GM19328 (cell line): ENCODE measurements around the gene PRSS57.
"Not testable (repeated sequence)": the region's sequence is repeated elsewhere in the genome, so short reads cannot be mapped to it uniquely, and the experiment has no call there.

ENCODE experiments used
- ATAC-seq: cut with Tn5 transposase; IDR thresholded peaks from one replicate; pipeline ENCODE4 v1.9.1; 2021; ENCODE audit warnings: mild to moderate bottlenecking, moderate library complexity; ENCODE audit not compliant: unreplicated experiment

PRSS57 gene

GRCh38 chr19:698529-698928, 3.3 kb upstream of the PRSS57 start:
- not testable (repeated sequence) for ATAC-seq

- no peak for ATAC-seq
These were observed 536 bp downstream of the PRSS57 start for GRCh38 chr19:694481-695351.

- ATAC-seq, result no peak
These were observed 5.0 kb downstream of the PRSS57 start for GRCh38 chr19:690203-690602.

- ATAC-seq, result no peak
These were observed 6.3 kb downstream of the PRSS57 start for GRCh38 chr19:688992-689391.

- no peak for ATAC-seq
These were observed 7.0 kb downstream of the PRSS57 start for GRCh38 chr19:688214-688613.

GRCh38 chr19:687569-688166, 7.6 kb downstream of the PRSS57 start:
- no peak for ATAC-seq

- ATAC-seq, result no peak
These were observed 8.5 kb downstream of the PRSS57 start for GRCh38 chr19:686589-687297.

- ATAC-seq, result no peak
These were observed 9.8 kb downstream of the PRSS57 start for GRCh38 chr19:685454-685931.

GRCh38 chr19:682678-683320, 12.5 kb downstream of the PRSS57 start:
- ATAC-seq, result no peak

- no peak for ATAC-seq
These were observed 13.9 kb downstream of the PRSS57 start for GRCh38 chr19:681029-682019.

GRCh38 chr19:680287-681028, 14.8 kb downstream of the PRSS57 start:
- peak; percentile 58 for ATAC-seq

GRCh38 chr19:679418-680286, 15.6 kb downstream of the PRSS57 start:
- ATAC-seq, result peak; percentile 21

GRCh38 chr19:678791-679388, 16.4 kb downstream of the PRSS57 start:
- ATAC-seq, result no peak

- ATAC-seq, result no peak
These were observed 17.4 kb downstream of the PRSS57 start for GRCh38 chr19:677601-678436.

GRCh38 chr19:677201-677600, 18.1 kb downstream of the PRSS57 start:
- no peak for ATAC-seq

- no peak for ATAC-seq
These were observed 18.7 kb downstream of the PRSS57 start, which contains the start of gene FSTL3 for GRCh38 chr19:676339-677105. TSS of gene FSTL3 (plus strand) at chr19:676392. CDS start at chr19:676424, 32 bp downstream.
